Femur (tissue), 1 donor: ENCODE measurements around the gene FOXL3.

Experiments
- DNase-seq: peaks from one replicate; pipeline ENCODE4 v3.0.0-alpha.2; 2017

FOXL3 gene

GRCh38 chr7:269721-270120, 20.2 kb upstream of the FOXL3 start:
- peak; percentile 11 for DNase-seq

- peak; percentile 11 for DNase-seq
Observed at GRCh38 chr7:270351-270983, 19.5 kb upstream of the FOXL3 start.

DNA sequence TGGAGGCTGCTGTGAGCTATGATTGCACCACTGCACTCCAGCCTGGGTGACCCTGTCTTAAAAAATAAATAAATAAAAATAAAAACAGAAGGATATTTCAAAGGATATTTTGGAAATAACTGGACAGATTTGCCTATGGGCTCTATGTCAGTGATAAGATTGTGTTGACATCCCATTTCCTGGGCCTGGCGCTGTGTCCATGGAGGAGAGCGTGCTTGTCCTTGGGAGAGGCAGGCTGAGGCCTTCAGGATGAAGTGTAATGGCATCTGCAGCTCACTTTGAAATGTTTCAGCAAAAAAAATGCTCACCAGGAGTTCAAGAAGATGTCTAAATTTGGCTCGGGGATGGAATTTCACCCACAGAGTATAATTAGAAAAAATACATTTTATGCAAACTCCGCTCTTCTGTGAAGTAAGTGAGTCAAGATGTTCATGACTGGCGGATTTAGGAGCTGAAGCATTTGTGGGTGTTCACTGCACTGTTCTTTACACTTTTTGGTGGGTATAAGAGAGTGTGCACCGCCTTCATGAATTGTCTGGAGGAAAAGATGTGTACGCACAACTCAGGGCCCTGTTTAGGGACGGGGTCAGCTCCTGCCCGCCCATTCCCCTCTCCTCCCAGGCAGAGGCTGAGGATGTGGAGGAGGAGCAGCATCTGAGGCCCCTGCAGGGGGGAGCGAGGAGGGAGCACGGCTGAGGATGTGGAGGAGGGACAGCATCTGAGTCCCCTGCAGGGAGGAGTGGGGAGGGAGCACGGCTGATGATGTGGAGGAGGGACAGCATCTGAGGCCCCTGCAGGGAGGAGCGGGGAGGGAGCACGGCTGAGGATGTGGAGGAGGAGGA, 18.5 kb upstream of the FOXL3 start:
- DNase-seq = peak; percentile 6

- no peak for DNase-seq
Observed at GRCh38 chr7:272108-272615, 17.8 kb upstream of the FOXL3 start.

DNA sequence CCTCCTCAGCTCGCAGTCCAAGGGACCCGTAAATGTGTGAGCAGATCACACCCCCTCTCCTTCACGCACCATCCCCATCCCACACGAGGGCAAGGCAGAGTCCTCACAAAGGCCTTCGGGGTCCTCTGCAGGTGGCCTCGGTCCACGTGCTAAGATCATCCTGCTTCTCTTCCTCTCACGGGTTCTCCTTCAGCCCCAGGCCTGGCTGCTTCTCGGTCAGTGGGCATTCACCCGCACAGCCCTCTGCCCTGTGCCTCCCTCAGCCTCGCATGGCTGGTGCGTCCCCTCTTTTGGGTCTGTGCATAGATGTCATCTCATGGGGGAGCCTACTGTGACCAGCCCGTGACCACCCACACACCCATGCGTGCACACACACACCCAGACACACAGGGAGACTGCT, 17.3 kb upstream of the FOXL3 start:
- DNase-seq = peak; percentile 11

- no peak for DNase-seq
Observed at GRCh38 chr7:273327-273726, 16.6 kb upstream of the FOXL3 start.

- no peak for DNase-seq
Observed at GRCh38 chr7:274266-274665, 15.7 kb upstream of the FOXL3 start.

DNA sequence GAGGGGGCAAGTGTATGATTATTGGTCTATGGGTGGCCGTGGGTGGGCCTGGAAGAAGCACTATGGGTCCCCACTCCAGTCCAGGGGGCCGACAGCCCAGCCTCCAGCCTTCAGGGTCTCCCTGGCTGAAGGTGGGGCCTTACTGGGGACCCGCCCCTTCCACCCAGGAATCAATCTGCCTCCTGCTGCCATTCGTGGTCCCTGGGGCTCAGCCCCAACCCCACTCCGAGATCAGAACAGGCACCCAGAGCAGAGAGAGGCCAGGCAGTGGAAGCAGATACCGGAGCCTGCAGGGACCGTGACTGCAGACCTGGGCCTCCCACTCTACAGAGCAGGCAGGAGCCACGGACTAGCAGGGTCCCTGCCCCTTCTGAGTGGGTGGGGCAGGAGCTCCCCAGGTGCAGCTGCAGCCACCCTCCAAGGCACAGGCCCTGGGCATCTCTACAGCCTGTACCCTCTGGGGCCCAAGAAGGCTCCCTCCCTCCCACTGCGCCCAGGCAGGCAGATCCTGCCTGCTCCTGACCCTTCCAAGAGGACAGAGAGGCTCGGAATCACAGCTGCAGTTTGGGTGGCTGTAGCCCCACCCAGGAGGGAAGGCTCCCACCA, 13.6 kb upstream of the FOXL3 start:
- peak; percentile 7 for DNase-seq

GRCh38 chr7:277228-277627, 12.7 kb upstream of the FOXL3 start:
- DNase-seq = peak; percentile 2

DNA sequence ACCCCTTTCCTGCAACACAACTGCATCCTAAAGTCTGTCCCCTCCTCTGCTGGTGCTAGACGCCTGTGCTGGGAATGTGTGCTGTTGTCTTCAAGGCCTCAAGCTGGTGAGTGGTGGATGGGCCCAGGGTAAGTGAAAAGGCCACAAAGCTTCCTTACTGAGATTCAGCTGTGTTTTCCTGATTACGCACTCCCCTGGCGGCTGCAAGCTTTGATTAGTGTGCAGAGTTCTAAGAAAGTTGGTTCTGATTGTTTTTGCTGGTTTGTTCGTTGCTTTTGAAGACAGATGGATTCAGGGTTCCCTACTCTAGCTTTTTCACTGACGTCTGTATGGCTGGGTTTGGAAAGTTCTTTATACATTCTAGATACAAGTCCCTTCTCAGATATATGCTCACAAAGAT, 11.9 kb upstream of the FOXL3 start:
- DNase-seq = peak; percentile 2

GRCh38 chr7:279821-280220, 10.1 kb upstream of the FOXL3 start:
- no peak for DNase-seq

- no peak for DNase-seq
Observed at GRCh38 chr7:280461-280860, 9.5 kb upstream of the FOXL3 start.

DNA sequence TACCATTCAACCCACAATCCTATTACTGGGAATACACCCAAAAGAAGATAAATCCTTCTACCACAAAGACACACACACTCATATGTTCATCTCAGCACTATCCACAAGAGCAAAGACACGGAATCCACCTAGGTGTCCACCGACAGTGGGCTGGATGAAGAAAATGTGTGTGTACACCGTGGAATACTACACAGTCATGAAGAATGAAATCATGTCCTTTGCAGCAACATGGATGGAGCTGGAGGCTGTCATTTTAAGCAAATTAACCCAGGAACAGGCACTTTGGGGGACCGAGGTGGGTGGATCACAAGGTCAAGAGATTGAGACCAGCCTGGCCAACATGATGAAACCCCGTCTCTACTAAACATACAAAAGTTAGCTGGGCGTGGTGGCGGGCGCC, 8.3 kb upstream of the FOXL3 start:
- DNase-seq = no peak

DNA sequence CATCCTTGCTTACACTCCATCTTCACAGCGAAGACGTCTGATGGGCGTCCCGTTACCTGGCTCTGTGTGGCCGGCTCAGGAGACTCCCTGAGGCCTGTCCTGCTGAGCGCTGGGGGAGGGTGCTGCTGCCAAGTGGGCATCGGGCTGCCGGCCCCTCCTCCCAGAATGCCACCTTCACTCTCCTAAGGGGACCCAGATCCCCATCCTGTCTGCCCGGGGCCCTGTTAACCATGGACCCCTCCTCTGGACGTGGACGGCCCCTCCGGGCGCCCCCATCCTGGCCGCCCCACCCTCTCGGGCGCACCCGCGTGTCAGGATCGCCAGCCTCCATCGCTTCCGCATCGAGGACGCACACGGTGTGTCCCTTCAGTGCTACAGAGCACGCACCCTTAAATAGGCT, 7.3 kb upstream of the FOXL3 start:
- DNase-seq = no peak

DNA sequence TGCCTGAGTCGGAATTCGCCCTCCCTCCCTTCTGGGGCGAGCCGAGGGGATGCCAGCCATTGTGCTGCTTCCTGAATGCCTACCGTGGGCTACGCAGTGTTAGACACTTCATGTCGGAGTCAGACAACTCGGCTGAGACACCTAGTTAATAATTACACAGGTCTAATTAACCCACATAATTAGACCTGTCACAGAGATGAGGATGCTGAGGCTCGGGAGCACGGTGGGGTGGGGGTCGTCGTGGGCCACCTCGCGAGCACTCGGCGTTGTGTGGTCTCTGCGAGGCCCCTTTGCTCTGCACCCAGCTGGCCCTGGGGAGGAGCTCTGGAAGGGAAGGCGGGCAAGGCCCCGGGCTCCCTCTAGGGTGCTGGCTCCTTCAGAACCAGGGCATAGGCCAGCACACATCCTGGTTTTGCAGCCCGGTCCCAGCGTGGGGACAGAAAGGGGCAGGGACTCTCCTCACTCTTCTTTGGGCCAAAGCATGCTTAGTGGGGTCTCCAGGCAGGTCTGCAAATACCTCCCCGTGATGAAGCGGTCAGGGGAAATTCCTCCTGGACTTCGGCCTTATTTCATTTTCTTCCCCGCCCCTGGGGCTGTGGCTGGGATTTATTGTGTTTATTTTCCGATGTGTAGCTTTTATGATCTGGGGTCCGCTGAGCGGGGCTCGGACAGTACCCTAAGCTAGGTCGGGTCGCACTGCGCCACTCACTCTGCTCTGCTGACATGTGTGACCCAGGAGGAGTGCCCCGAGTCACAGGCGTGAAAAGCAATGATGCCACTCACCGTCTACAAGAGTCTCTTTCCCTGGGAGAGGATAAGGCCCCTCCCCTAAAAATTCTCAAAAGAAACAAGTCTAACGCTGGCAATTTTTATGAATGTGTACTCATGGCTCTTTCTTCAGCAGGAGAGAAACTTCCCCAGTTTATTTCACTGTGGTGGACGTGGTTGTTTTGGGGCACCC, 4.9 kb upstream of the FOXL3 start:
- DNase-seq = peak; percentile 9

GRCh38 chr7:285731-286130, 4.2 kb upstream of the FOXL3 start:
- peak; percentile 15 for DNase-seq

GRCh38 chr7:286266-286665, 3.7 kb upstream of the FOXL3 start:
- DNase-seq = no peak

DNA sequence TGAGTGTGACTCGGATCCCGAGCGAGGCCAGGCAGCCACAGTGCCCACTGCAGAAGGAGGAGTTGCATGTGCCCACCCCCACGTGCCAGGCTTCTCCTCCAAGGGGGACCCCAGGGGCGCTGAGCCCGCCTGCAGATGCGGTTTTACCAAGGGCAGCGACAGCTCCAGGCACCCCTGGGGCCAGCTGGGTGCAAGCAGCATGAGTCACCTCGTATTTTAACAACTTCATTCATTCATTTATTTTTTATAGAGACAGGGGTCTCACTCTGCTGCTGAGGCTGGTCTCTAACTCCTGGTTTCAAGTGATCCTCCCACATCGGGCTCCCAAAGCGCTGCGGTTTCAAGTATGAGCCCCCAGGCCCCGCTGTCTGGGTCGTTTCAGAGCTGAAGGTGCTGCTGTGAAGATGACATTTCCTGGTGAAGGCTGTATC, 1.3 kb upstream of the FOXL3 start:
- DNase-seq = no peak

DNA sequence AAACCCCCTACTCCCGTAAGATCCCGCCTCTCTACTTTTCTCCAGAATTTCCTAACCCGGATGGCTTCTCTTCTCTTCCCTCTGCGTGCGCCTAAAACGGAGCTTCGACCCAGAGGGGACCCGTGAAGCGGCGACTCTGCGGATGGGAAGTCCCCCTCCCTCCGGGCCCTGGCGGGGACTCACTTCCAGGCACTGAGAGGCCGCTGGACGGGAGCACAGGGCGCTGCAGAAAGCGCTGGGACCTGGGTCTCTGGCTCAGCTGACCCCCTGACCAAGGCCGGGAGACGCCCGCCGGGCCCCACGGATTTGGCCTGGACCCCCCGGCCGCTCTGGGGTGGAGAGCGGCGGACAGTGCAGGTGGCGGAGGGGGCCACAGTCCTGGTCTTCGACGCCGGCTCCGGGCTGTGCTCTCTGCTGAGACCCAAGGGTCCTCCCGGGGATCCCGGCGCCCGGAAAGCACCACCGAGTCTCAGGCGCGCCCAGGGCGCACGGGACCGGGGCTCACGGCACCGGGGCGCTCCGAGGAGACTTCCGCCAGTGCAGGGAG, 688 bp upstream of the FOXL3 start:
- no peak for DNase-seq

GRCh38 chr7:290554-291372, 793 bp downstream of the FOXL3 start:
- DNase-seq = no peak

DNA sequence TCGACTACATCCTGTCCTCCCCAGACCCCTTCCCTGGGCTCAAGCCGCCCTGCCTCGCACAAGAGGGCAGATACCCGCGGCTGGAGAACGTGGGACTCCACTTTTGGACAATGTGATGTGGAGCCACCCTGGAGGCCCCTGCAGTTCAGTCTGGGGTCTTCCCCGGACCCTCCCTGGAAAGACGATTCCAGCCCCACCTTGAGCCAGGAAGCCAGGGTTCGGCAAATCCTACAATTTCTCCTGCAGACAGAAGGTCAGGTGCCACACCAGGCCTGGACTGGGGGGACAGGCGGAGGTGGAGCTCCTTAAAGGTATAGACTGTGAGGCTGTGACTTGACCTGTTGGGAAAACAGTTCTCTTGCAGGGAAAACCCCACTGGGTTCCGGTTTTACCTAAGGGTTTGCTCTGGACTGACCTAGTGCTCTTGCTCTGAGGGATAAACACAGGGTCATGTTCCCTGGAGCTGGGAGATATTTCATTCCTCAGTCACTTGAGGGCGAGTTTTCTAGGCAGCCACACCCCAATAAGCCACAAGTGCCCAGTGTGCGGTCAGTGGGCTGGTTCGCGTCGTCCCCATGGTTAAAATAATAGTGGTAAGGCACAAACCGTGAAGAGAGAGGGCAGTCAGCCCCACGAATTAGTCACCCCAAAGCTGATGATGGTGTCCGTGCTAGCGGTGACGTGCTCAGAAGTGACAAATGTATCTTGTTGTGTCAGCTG, 1.6 kb downstream of the FOXL3 start:
- DNase-seq = peak; percentile 12
